Measurements from ENCODE around the gene FHOD3. TPM values are rescaled to one million over a fixed set of nuclear protein-coding genes. Genes with fewer than 3 reads are reported as not detected.

FHOD3 gene
- total and polyA plus RNA-seq, 2 experiments from 2014 or later: 2.7 to 8.7 TPM

DNA sequence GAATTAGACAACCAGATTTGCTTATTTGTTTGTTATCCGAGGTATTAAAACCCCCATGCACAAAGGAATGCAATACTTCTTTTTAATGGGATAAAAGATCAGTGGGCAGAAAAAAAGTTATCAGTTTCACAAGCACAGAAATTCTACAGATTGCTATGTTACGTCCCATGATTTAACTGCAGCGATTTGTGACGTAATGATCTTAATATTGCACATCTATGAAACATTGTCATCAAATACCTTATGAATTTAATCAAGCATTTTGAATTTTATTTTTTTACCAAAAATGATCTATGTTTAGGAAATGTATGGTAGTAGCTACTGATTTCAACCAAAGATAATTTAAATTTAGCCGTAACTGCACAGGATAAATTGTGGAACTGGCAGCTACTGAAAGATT lies 138.9 kb downstream of the FHOD3 start:
- Histone ChIP-seq H3K4me3 (no peak overlapping the region), H3K36me3 (ENCODE audit: insufficient read depth) (no peaks in the 10 kb centered on the region), H2AFZ (no peak overlapping the region), H3K27me3 (ENCODE audit: insufficient read depth) (no peaks in the 10 kb centered on the region), H3F3A (replicated peaks; ENCODE audit: low read depth) (no peaks in the 10 kb centered on the region), H3K79me2 (replicated peaks; ENCODE audit: insufficient read depth) (no peaks in the 10 kb centered on the region), H4K20me1 (replicated peaks; ENCODE audit: insufficient read depth) (no peaks in the 10 kb centered on the region), H3K9me2 (ENCODE audit: insufficient read depth) (peaks cover 3% of the 10 kb centered on the region; the same call in 1 of the 2 replicates), H3K27ac (ENCODE audit: low read depth) (no peak overlapping the region), H3K4me2 (no peak overlapping the region), H3K4me1 (ENCODE audit: insufficient read depth) (no peaks in the 10 kb centered on the region)
- Mint-ChIP-seq H3K9me3 (no peaks in the 10 kb centered on the region), H3K27ac (no peak overlapping the region), H3K27me3 (ENCODE audit: insufficient read depth, low read depth, poor library complexity) (no peaks in the 10 kb centered on the region), H3K4me3 (no peak overlapping the region), H3K4me1 (peaks cover 5% of the 10 kb centered on the region; the same call in 1 of the 3 replicates), H3K36me3 (ENCODE audit: low read depth) (no peaks in the 10 kb centered on the region)
- ATAC-seq (no peak), DNase-seq (ENCODE audit: low spot score) (no peak)
- no peak for TF ChIP-seq CTCF (conservative IDR thresholded peaks at IDR 0.05; ENCODE audit: low read depth in 2 of 2)
- no peak for TF ChIP-seq REST (IDR thresholded peaks at IDR 0.05; ENCODE audit: unreplicated experiment)
- TF ChIP-seq EZH2 (IDR thresholded peaks at IDR 0.05; ENCODE audit: low read depth, unreplicated experiment): no peak
- TF ChIP-seq EZH2phosphoT487 (IDR thresholded peaks at IDR 0.05; ENCODE audit: unreplicated experiment): no peak
- no peak for TF ChIP-seq ZNF114 (CRISPR knock-in tag; IDR thresholded peaks at IDR 0.05)
- no peak for TF ChIP-seq ZNF462 (CRISPR knock-in tag; IDR thresholded peaks at IDR 0.05)
- no peak for TF ChIP-seq NANOG (IDR thresholded peaks at IDR 0.05; ENCODE audit: borderline replicate concordance)
- TF ChIP-seq POLR2AphosphoS5 (IDR thresholded peaks at IDR 0.05; ENCODE audit: low read depth): no peak
- no peak for TF ChIP-seq CREB1 (CRISPR knock-in tag; IDR thresholded peaks at IDR 0.05; ENCODE audit: low read depth)
- TF ChIP-seq, protein P1, sequence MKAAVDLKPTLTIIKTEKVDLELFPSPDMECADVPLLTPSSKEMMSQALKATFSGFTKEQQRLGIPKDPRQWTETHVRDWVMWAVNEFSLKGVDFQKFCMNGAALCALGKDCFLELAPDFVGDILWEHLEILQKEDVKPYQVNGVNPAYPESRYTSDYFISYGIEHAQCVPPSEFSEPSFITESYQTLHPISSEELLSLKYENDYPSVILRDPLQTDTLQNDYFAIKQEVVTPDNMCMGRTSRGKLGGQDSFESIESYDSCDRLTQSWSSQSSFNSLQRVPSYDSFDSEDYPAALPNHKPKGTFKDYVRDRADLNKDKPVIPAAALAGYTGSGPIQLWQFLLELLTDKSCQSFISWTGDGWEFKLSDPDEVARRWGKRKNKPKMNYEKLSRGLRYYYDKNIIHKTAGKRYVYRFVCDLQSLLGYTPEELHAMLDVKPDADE (IDR thresholded peaks at IDR 0.05): no peak
- no peak for TF ChIP-seq ZNF331 (CRISPR knock-in tag; IDR thresholded peaks at IDR 0.05; ENCODE audit: low read depth)
- TF ChIP-seq JUNB (IDR thresholded peaks at IDR 0.05; ENCODE audit: unreplicated experiment): no peak
- TF ChIP-seq STAT1 (IDR thresholded peaks at IDR 0.05; ENCODE audit: unreplicated experiment): no peak
